Smooth muscle cell (in vitro differentiated cells): ENCODE data around the gene CCL3. TPM values are rescaled to one million over a fixed set of nuclear protein-coding genes. Genes with fewer than 3 reads are reported as not detected.
"Not testable (repeated sequence)": the region's sequence is repeated elsewhere in the genome, so short reads cannot be mapped to it uniquely, and the experiment has no call there.

ENCODE experiments used
- DNase-seq: peaks from one replicate; lab custom pipeline; 2025; ENCODE audit not compliant: unreplicated experiment; lab: John Stamatoyannopoulos, UW
- H2AFZ ChIP-seq: fragments of 200-600 bp; sonication (generic); 2 replicates; pipeline ENCODE4 v1.6.0; 2016; ENCODE audit warnings: antibody characterized with exemption, low read depth, mild to moderate bottlenecking
- H3F3A ChIP-seq: fragments of 200-600 bp; sonication (generic); 2 replicates; pipeline ENCODE4 v1.6.0; 2017; ENCODE audit warnings: antibody characterized with exemption, low read depth
- H3K27ac ChIP-seq: fragments of 200-600 bp; sonication (generic); 2 replicates; pipeline ENCODE4 v1.5.1; 2016; ENCODE audit warnings: low read depth, mild to moderate bottlenecking
- H3K27me3 ChIP-seq: fragments of 200-600 bp; sonication (generic); 2 replicates; pipeline ENCODE4 v1.6.1; 2016; ENCODE audit warnings: low read depth, mild to moderate bottlenecking
- H3K36me3 ChIP-seq: fragments of 200-600 bp; sonication (generic); 2 replicates; pipeline ENCODE4 v1.5.1; 2016; ENCODE audit warnings: low read depth
- H3K4me1 ChIP-seq: fragments of 200-600 bp; sonication (generic); 2 replicates; pipeline ENCODE4 v1.5.1; 2016; ENCODE audit warnings: low read depth
- H3K4me2 ChIP-seq: fragments of 200-600 bp; sonication (generic); 2 replicates; pipeline ENCODE4 v1.6.0; 2016; ENCODE audit warnings: mild to moderate bottlenecking
- H3K4me3 ChIP-seq: fragments of 200-600 bp; sonication (generic); 2 replicates; pipeline ENCODE4 v1.5.1; 2016; ENCODE audit warnings: mild to moderate bottlenecking
- H3K79me2 ChIP-seq: fragments of 200-600 bp; sonication (generic); 2 replicates; pipeline ENCODE4 v1.6.0; 2016; ENCODE audit warnings: low read depth, mild to moderate bottlenecking
- H3K9ac ChIP-seq: fragments of 200-600 bp; sonication (generic); 2 replicates; pipeline ENCODE4 v1.6.0; 2016; ENCODE audit warnings: low read depth
- H3K9me3 ChIP-seq: fragments of 200-600 bp; sonication (generic); replicated peaks from 2 replicates; pipeline ENCODE4 v1.5.1; 2016; ENCODE audit warnings: low read depth
- H4K20me1 ChIP-seq: fragments of 200-600 bp; sonication (generic); 2 replicates; pipeline ENCODE4 v1.6.0; 2016; ENCODE audit warnings: low read depth
- CTCF ChIP-seq: fragments of 200-600 bp; sonication (generic); IDR thresholded peaks from 2 replicates; pipeline ENCODE4 v1.5.1; 2017; ENCODE audit warnings: borderline replicate concordance, mild to moderate bottlenecking, antibody characterized with exemption; ENCODE audit not compliant: insufficient read depth, poor library complexity, severe bottlenecking
- WGBS: methylation state at CpG from one replicate; pipeline ENCODE4 v1.1.7; 2016; ENCODE audit warnings: low lambda C conversion rate; 5-methylcytosine and 5-hydroxymethylcytosine counted together
- polyA plus RNA-seq: library from polyadenylated mRNA; unstranded; fragments of >200 nt; fragmentation: Nextera tagmentation; extraction: Ambion mirVana; gene quantifications from 2 replicates; pipeline ENCODE4 v1.2.1, GENCODE V29; 2016
- total RNA-seq: library from RNA; depleted of rRNA; stranded (reverse); fragments of >200 nt; gene quantifications from 2 replicates; pipeline ENCODE4 v1.2.3, GENCODE V29; 2014

CCL3 gene
- total and polyA plus RNA-seq, 2 experiments from 2014 or later, result 0.63 to 1.3 TPM

- Histone ChIP-seq H3K4me3 (no peak overlapping the region), H3K36me3 (no peaks in the 10 kb centered on the region), H3K9ac (no peak overlapping the region), H3K4me1 (no peaks in the 10 kb centered on the region), H3K27me3 (peaks cover 5% of the 10 kb centered on the region), H2AFZ (no peak overlapping the region), H3F3A (no peaks in the 10 kb centered on the region), H3K79me2 (no peaks in the 10 kb centered on the region), H3K27ac (no peak overlapping the region), H3K4me2 (no peak overlapping the region), H4K20me1 (no peaks in the 10 kb centered on the region), H3K9me3 (no peaks in the 10 kb centered on the region)
- TF ChIP-seq CTCF, result no peak
- 73% methylated on average over 1 of the region's 1 CpG for WGBS
- DNase-seq, result no peak
Measured at GRCh38 chr17:36095992-36096391, 6.0 kb upstream of the CCL3 start.

DNA sequence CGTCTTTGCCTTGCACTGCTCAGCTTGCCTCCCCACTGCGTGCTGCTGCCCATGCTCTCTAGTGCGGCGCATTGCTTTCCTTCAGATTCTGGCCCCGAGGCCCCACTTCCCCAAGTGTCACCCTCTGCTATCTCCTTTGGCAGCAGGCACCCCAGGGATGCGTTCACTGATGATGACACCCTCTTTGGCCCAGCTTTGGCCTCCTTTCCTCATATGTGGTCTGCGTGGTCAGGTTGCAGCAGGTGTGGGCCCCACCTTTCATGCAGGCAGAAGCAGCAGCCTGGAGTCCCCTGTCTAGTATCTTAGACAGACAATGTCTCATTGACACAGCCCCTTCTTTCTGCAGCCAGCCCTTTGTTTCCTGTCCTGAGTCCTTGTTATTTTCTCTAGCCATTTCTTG, 4.8 kb upstream of the CCL3 start:
- H3K9me3 ChIP-seq, result no peaks in the 10 kb centered on the region
- no peak overlapping the region for H2AFZ ChIP-seq
- H4K20me1 ChIP-seq, result no peaks in the 10 kb centered on the region
- TF ChIP-seq CTCF, result no peak
- no peak overlapping the region for H3K4me3 ChIP-seq
- H3K9ac ChIP-seq, result no peak overlapping the region
- no peak overlapping the region for H3K27ac ChIP-seq
- no peaks in the 10 kb centered on the region for H3F3A ChIP-seq
- no peaks in the 10 kb centered on the region for H3K79me2 ChIP-seq
- no peak for DNase-seq
- H3K4me2 ChIP-seq, result no peak overlapping the region
- H3K4me1 ChIP-seq, result no peaks in the 10 kb centered on the region
- no peaks in the 10 kb centered on the region for H3K36me3 ChIP-seq
- H3K27me3 ChIP-seq, result peaks cover 5% of the 10 kb centered on the region
- WGBS, result 90% methylated on average over 7 of the region's 7 CpGs

- no peak for TF ChIP-seq CTCF
- H3K27me3 ChIP-seq, result peaks cover 5% of the 10 kb centered on the region
- H3K36me3 ChIP-seq, result no peaks in the 10 kb centered on the region
- H3K9me3 ChIP-seq, result no peaks in the 10 kb centered on the region
- no peak overlapping the region for H3K4me3 ChIP-seq
- no peak overlapping the region for H3K27ac ChIP-seq
- no peaks in the 10 kb centered on the region for H4K20me1 ChIP-seq
- H2AFZ ChIP-seq, result no peak overlapping the region
- H3F3A ChIP-seq, result no peaks in the 10 kb centered on the region
- H3K9ac ChIP-seq, result no peak overlapping the region
- no peak for DNase-seq
- no peaks in the 10 kb centered on the region for H3K79me2 ChIP-seq
- 86% methylated on average over 1 of the region's 1 CpG for WGBS
- no peaks in the 10 kb centered on the region for H3K4me1 ChIP-seq
- H3K4me2 ChIP-seq, result no peak overlapping the region
Measured at GRCh38 chr17:36094232-36094631, 4.3 kb upstream of the CCL3 start.

DNA sequence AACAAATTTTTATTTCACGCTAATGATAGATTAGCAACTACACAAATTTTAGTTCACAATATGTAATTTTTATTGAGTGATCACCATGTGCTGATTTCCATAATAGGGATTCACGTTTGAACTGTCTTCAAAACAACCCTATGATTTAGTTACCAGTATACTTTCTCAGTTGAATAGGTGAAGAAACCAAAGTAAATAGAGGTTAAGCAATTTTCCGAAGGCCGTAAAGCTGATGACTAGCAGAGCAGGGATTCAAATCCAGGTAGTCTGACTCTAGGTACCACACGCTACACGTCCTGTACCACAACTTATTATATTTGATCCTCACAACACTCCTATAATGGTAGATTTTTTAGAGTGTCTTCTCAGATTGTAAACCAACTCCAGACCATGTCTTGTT, 2.8 kb upstream of the CCL3 start:
- H2AFZ ChIP-seq, H3K4me3 ChIP-seq, H3K9me3 ChIP-seq, DNase-seq, H3K36me3 ChIP-seq, H3K9ac ChIP-seq, H3K27me3 ChIP-seq, H3K27ac ChIP-seq, H3K79me2 ChIP-seq, H3K4me2 ChIP-seq, H3F3A ChIP-seq, H4K20me1 ChIP-seq, H3K4me1 ChIP-seq: not testable (repeated sequence)
- 86% methylated on average over 6 of the region's 6 CpGs for WGBS
